NCI-H446 (cell line): ENCODE measurements around the gene ILK.

ENCODE experiments used
- DNase-seq, 2 experiments: peaks; one replicate each; lab custom pipeline; 2025; lab: John Stamatoyannopoulos, UW

Gene ILK

DNA sequence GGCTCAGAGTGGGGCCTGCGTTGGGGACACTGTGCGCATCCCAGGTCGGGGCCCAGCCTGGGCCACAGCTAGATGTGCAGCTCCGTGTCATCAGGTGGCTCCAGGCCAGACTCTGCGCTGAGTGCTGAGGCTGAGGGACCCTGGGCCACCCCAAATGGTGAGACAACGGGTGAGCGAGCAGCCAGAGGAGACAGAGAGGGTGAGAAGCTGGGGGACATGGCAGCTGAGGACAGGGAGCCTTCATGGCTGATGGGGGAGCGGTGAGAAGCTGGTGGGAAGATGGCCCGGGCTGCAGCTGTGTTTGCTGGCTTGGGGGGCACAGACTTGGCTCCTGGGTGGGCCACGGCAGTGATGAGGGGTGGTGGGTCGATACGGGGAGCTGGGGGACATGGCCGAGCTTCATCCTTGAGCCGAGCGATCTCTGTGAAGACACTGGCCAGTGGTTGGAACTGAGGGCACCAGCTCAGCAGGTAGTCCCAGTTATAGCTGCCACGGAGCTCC lies 18.2 kb downstream of the ILK start:
- no peak for DNase-seq

- no peak for DNase-seq
These were observed 18.9 kb downstream of the ILK start for GRCh38 chr11:6622261-6623171.

DNA sequence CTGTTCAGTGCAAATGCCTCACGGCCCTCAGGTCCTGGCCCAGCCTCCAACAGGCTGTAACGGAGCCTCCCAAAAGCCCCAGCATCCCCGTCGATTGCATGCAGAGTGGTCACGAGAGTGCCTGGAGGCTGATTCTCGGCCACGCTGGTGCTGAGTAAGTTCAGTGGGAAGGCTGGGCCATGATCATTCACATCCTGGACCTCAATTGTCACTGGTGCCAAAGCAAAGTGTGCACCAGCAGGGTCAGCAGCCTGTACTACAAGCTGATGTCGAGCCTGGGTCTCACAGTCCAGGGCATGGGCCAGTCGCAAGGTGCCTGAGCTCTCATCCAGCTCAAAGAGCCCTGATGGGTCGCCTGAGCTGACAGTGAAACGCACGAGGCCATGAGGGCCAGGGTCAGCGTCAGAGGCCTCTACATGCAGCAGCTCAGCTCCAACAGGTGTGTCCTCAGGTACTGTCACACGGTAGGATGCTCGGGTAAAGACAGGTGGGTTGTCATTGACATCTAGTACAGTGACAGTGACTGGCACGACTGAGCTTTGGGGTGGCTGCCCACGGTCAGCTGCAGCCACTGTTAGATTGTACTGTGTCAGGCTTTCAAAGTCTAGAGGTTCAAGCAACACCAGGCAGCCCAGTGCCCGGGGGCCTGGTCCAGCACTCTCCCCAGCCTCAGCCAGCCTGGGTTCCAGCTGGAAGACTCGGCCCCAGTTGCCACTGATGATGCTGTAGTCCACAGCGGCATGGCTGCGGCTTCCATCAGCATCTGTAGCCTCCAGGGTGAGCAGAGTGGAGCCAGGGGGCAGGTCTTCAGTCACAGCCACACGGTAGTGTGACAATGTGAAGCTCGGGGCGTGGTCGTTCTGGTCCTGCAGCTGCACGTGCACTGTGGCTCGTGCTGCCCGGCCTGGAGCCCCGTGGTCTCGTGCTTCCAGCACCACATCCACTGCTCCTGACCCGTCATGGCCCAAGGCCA lies 20.1 kb downstream of the ILK start:
- DNase-seq: no peak

DNA sequence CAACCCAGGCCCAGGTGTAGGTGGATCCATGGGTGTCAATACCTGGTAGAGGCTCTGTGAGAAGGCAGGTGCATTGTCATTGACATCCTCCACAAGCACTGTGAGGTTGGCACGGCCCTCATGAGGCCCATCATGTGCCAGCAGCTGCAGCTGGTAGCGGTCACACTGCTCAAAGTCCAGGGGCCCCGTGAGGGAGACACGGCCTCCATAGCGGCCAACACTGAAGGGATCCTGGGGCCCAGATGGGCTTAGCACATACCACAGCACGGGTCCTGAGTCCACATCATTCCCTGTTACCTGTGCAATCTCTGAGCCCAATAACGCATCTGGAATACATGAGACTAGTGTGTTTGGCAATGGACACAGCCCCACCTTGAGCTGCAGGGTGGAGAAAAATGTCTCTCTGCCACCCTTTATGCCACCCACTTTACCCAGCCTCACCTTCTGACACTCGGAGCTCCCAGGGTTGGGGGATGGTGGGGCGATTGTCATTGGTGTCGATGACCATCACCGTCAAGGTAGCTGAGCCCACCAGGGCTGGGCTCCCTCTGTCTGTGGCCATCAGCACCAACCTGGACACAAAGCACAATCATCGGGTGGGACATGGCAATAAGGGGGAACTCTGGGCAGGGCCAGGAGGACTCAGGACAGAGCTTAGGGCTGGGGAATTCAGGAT lies 21.7 kb downstream of the ILK start:
- DNase-seq: no peak

- DNase-seq: no peak
These were observed 22.4 kb downstream of the ILK start for GRCh38 chr11:6625832-6626420.

DNA sequence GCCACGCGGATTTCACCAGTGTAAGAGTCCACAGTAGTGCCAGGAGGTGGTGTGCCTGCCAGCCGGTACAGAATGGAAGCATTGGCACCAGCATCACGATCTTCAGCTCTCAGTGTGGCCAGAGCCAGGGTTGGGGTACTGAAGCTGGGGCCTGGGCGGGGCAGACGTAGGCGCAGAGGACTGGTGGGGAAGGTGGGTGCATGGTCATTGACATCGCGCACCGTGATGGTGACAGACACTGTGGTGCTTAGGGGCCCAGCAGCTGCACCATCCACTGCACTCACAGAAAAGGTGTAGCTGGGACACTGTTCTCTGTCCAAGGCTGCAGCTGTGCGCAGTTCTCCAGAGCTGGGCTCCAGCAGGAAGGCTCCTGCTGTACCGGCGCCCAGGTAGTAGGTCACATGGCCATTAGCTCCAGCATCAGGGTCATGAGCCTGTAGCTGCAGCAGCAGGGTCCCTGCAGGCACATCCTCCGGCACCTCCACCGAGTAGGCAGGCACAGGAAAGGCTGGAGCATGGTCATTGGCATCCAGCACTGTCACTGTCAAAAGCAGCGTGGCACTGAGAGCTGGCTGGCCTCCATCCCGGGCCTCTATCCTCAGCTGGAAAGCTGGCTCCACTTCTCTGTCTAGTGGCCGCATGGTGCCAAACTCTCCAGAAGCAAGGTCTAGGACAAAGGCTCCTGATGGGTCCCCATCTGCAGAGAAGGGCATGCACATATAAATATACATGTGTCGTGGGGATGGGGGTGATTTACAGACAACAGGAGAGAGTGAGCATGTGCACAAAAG lies 23.6 kb downstream of the ILK start:
- peak in 1 of 2 experiments; percentile 35 for DNase-seq

- DNase-seq: no peak
These were observed 24.2 kb downstream of the ILK start for GRCh38 chr11:6627762-6628241.

DNA sequence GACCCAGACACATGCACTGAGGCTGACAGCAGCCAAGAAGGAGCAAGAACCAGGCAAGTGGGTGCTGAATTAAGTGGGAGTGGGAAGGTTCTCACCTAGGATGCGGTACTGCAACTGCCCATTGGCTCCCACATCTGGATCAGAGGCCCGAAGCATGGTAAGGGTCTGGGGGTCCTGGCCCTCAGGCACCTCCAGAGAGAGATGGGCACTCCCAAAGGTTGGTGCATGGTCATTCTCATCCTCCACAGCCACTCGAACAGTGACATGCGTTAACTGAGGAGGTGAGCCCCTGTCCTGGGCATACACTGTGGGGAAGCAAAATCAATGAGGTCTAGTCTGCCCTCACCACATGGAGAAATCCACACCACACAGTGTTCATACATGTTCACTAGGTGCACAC lies 25.0 kb downstream of the ILK start:
- DNase-seq: no peak

DNA sequence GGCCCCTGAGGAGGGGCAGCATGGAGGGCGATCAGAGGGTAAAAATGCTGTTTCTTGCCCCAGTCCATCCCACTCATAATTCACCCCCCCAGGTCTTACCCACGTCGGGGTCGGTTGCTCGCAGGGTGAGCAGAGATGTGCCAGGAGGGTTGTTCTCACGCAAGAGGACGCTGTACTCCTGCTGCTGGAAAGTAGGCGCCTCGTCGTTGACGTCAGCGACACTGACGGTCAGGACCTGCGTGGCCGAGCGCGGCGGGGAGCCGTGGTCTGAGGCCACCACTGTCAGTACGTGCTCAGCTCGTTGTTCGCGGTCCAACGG lies 26.0 kb downstream of the ILK start:
- DNase-seq: no peak

DNA sequence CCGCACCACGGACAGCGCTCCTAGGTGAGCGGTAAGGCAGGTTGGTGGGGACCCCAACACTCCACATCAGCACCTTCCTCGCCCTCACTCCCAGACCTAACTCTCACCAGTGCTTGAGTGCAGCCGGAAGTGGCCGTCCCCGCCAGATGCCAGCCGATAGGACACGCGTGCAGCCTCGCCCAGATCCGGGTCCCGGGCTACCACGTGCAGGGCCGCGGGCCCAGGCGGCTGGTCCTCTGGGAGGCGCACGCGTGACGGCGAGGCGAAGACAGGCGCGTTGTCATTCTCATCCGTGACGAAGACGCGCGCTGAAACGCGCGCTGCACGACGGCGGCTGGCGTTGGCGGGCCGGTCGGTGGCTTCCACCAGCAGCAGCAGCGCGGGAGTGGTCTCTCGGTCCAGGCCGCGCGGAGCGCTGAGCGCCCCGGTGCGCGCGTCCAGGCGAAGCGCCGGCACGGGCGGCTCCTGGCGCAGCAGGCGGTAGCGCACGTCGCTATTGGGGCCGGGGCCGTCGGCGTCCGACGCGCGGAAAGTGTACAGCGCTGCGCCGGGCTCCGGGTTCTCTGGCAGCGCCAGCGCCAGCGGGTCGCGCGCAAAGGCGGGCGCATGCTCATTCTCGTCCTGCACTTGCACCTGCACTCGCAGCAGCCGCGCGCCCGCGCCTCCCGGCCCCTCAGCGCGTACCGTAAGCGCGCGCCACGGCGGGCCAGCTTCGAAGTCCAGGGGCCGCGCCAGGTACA lies 26.5 kb downstream of the ILK start:
- no peak for DNase-seq

DNA sequence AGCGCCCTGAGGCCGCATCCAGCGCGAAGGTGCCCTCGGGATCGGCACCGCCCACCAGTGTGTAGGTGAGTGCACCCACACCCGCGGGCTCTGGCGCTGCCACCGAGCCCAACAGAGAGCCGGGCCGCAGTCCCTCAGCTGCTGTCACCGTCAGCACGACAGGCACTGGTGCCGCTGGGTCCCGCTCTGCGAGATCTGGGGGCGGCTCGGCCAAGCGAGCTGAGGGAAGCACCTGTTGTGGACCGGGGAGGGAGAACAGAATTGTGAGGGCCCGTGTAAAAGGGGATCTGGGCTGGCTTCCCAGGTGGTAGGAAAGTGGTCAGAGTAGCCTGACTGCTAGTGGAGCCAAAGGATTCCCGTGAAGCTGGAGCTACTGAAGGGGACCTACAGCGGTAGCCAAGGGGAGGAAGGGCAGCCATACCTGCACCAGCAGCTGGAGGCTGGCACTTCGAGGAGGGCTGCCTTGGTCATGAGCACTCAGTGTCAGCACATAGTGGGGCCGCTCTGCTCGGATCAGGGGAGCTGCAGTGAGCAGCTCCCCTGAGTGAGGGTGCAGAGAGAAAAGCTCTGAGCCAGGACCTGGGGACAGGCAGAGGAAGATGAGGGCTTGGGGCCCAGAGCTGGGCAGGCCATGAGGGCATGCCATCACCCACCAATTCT lies 27.2 kb downstream of the ILK start:
- DNase-seq: no peak

- no peak for DNase-seq
These were observed 27.9 kb downstream of the ILK start for GRCh38 chr11:6631361-6631890.

GRCh38 chr11:6632116-6633073 lies 28.8 kb downstream of the ILK start:
- DNase-seq: no peak

DNA sequence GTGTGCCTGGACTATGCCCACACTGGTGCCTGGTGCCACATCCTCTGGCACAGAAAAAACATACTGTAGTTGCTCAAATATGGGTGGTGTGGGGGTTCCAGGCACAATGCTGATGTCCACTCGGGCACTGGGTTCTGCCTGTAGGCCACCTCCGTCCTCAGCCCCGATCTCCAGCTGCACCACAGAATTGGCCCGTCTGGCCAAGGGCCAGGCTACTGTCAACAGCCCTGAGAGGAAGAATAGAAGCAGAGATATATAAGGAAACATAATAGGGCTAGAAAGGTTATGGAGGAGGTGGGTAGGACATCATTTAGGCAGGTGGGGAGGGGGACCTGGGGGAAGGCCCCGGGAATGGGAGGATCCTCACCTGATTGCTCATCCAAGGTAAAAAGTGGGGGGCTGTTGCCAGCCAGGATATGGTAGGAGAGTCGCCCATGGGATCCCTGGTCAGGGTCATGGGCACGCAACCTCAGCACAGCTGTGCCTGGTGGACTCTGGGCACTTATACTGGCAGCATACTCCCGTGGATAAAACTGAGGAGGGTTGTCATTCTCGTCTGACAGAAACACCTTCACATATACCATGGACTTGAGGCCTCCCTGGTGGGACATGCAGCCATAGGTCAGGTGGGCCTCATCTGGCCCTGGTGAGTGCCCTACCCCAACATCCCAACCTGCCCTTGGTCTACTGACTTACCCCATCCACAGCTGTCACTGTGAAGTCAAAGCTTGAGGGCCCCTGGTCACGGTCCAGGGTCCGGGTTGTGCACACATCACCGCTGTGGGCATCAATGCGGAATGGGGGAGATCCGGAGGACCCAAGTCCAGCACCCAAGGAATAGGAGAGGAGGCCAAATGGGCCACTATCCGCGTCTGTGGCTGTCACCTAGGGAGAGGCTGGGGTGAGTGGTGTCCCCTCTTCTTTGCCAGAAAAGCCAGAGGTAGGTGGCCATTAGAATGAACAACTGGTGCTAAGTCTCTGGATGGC lies 30.1 kb downstream of the ILK start:
- DNase-seq: no peak

GRCh38 chr11:6634534-6634933 lies 31.0 kb downstream of the ILK start:
- no peak for DNase-seq

DNA sequence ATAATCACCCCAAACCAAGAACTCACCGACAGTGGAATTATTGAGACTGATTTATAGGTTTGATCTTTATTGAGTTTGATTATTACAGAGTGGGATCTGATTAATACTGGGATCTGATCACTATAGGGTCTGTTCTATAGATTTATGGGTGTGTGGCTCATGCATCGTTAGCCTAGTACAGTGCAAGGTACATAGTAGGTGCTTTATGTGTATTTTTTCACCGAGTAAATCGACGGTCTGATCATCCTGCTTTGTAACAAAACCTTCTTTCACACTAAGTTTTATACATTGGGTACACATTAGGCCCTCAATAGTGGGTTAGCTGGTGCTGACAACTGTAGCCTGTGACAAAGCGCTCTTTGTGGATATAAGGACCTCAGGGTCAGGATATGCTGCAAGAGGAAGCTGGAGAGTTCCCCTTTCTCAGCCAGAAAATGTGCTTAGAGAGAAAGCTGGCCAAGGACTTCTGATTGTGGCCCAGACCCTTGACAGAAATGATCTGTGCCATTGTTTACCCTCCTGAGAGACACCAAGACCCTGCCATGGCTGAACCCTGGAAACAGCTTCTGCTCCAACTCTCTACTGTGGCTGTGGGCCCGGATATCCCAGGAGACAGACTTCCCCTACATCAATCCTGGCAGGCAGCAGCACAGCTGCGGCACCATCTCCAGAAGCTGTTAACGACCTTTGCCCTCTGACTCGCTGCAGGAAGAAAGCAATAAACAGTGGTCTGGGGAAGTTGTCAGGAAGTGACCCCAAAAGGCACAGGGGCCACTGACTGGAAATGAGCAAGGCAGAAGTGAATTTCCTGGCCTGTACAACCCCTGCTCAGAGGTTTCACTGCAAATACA lies 31.7 kb downstream of the ILK start:
- no peak for DNase-seq
